ENCODE data around the gene ONECUT2.
"Not testable (repeated sequence)": the region's sequence is repeated elsewhere in the genome, so short reads cannot be mapped to it uniquely, and the experiment has no call there.

Gene ONECUT2

DNA sequence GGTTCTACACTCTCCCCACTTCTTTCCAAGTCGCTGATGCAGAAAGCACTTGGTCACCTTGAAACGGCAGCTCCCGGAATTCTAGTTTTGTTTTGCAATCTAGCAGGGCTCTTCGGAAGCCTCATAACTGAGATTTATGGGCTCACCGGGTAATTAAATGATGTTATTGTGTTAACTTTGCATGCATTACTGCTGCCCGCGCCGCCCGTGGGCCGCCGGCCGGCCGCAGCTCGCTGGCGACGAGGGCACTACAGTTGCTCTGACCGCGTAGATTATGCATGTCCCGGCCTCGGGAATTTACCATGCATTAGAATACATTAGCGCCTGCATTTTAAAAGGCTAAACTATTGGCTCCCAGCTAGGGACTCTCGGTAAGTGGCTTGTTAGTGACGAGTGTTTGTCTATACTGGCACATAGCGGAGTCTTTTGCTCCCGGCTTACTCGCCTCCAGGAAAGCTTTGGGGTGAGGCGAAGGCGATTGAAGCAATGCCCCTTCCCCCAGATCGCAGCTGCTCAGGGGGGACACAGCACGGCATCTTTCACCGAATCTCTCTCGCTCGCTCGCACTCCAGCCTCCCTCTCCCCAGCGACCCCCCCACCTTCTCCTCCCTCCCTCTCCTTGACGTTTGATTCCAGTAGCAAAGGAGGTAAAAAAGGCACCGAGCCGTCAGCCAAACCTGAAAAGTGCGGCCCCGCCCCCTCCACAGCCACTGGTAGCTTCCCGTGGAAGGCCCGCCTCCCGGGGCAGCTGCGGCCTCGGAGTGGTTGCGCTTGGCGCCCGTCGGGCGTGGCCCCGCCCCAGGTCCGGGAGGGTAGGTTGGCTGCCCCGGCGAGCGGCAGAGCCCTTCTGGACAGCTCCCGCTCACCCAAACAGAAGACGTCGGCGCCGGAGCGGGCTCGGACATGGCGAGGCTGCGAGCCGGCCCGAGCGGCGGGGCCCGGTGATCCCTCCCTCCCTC lies at the start of gene ONECUT2:
Gene ONECUT2 (plus strand): TSS at position 839 of the 959 bp plus-strand sequence. CDS start 343 bp downstream, outside the sequence.
- DNase-seq (ENCODE audit: low spot score), result peak; percentile 93

DNA sequence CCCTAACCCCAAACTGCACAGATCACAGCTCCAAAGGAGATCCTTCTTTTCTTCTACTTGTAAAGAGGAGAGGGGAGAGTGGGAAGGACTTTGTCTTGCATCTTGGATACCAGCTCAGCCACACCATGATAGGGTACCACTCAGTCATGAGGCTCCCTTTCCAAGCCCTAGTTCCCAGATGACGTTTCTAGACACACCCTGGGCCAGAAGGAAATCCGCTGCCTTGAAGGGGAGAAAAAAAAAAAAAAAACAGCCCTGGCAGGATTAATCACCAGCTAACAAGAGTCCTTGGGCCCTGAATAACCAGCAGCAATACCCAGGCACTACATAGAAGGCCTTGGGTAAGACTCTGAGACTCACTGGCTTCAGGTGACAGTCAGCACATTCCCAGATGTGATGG lies 45.9 kb upstream of the ONECUT2 start:
- no peak for DNase-seq (ENCODE audit: low spot score)

DNA sequence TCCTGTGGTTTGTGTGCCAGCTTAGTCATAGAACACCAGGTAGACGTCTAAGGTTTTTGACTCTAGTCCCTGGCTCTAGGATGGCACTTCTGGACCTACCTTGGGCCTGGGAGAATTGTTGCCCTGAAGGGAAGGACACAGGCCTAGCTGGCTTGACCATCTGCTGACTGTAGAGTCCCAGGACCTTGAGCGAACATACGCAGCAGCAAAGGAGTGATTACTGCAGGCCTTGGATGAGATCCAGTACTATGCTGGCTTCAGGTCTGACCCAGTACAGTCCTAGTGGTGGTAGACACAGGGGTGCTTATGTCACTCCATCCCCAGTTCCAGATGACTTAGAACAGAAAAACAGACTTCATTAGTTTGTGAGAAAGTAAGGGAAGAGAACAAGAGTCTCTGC lies 45.1 kb upstream of the ONECUT2 start:
- no peak for DNase-seq (ENCODE audit: low spot score)

DNA sequence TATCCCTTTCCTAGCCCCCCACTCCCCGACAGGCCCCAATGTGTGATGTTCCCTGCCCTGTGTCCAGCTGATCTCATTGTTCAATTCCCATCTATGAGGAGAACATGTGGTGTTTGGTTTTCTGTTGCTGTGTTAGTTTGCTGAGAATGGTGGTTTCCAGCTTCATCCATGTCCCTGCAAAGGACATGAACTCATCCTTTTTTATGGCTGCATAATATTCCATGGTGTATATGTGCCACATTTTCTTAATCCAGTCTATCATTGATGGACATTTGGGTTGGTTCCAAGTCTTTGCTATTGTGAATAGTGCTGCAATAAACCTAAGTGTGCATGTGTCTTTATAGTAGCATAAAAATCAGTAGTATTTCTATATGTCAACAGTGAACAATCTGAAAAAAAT lies 40.4 kb upstream of the ONECUT2 start:
- DNase-seq (ENCODE audit: low spot score), result not testable (repeated sequence)

DNA sequence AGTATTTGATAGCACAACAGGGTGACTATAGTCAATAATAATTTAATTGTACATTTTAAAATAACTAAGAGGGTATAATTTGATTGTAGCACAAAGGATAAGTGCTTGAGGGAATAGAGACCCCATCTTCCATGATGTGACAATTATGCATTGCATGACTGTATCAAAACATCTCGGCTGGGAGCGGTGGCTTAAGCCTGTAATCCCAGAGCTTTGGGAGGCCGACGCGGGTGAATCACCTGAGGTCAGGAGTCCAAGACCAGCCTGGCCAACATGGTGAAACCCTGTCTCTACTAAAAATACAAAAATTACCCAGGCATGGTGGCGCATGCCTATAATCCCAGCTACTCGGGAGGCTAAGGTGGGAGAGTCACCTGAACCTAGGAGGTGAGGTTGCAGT lies 38.3 kb upstream of the ONECUT2 start:
- not testable (repeated sequence) for DNase-seq (ENCODE audit: low spot score)

DNA sequence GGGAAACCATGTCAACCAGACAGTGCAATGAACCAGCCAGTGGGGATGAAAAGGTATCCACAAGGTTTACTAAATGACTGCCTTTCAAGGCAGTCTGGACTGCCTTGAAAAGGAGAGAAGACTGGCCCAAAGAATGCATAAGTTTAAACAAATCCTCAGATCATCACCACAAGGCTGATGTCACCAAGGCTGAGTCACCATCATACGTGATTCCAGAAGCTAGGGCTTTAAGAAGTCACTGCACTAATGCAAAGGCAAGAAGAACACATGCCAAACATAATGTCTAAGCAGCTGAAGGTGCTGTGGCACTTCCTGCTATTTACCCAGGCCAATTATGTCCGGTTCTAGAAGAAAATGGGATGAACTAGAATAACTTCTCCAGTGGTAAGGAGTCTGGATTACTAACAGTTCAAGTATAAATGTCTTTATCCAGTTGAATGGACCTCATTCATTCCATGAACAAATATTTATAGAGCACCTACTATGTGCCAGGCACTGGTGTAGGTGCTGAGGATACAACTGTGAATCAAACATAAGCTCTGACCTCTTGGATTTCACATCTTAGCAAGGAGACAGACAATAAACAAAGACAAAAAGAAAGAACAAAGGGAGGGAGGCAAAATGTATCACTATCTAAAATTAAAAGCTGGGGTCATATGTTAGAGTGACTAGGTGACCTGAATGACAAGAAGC lies 37.6 kb upstream of the ONECUT2 start:
- DNase-seq (ENCODE audit: low spot score), result no peak

DNA sequence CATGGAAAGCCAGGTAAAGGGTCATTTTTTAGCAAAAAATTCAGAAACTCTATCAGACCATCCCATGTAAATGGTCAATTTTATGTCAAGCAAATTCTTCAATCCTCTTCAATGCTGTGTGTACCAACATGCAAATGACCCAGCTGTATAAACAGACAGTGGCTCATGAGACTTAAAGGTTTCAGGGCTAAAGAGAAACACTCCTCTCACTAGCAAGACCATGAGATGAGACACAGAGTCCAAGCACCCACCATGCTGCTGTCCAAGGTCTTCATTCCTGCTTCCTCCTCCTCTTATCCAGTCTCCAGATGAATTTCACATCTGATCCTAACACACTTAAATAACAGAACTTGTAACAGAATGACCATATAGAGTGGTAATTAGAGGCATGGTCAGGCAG lies 30.8 kb upstream of the ONECUT2 start:
- DNase-seq (ENCODE audit: low spot score), result no peak

DNA sequence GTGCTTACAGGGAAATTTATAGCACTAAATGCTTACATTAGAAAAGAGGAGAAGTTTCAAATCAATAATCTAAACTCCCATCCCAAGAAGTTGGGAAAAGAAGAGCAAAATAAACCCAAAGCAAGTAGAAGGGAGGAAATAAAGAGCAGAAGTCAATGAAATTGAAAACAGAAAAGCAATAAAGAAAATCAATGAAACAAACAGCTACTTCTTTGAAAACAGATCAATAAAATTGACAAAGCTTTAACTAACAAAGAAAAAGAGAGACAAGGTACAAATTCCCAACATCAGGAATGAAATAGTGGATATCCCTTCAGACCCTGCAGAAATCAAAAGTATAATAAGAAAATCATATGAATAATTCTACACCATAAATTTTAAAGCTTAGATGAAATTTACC lies 25.5 kb upstream of the ONECUT2 start:
- no peak for DNase-seq (ENCODE audit: low spot score)

DNA sequence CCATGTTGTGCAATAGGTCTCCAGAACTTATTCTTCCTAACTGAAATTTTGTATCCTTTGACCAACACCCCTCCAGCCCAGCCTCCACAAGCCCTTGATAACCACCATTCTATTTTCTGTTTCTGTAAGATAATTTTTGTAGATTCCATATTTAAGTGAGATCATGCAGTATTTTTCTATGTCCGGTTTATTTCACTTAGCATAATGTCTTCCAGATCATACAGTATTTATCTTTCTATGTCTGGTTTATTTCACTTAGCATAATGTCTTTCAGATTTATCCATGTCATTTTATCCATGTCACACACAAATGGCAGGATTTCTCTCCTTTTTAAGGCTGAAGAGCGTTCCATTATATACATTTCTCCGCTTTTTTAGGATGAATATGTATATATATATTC lies 24.4 kb upstream of the ONECUT2 start:
- DNase-seq (ENCODE audit: low spot score), result no peak

DNA sequence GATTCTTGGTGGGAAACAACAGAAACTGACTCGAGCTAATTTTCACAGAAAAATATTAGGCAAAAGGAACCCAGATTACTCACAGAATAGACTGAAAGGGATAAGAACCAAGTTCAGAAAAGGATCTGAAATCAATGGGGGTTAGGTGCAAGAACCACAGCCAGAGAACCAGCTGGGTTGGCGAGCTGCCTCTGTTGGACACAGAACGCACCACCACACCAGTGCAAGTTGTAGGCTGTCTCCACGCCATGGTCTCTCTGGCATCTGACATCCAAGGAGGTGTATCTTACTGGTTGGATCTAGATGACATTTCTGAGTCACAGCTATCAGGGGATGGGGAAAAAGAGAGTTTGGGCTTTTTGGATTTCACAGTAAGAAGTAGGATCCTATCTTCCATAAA lies 18.6 kb upstream of the ONECUT2 start:
- no peak for DNase-seq (ENCODE audit: low spot score)

DNA sequence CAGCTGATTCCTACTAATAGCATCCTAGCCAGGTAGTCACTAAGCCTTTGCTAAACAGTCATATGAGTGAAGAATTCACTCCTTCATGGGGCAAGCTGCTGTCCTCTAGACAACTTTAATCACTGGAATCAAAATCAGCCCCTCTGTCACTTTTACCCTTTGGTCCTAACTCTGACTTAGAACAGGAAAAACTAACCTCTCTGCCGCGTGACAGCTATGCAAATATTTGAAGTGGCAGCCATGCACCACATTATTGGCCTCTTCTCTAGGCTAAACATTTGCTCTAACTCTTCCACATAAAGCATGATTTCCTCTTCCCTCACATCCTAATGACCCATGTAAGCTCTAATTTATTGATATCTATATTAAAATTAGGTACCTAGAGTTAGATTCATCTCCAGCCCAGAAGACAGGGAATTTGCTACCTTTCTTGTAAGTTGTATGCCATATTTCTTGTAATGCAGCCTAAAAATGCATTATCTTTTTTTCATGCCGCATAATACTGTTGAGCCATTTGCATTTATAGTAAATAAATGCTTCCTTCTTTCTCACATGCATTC lies 12.8 kb upstream of the ONECUT2 start:
- no peak for DNase-seq (ENCODE audit: low spot score)

DNA sequence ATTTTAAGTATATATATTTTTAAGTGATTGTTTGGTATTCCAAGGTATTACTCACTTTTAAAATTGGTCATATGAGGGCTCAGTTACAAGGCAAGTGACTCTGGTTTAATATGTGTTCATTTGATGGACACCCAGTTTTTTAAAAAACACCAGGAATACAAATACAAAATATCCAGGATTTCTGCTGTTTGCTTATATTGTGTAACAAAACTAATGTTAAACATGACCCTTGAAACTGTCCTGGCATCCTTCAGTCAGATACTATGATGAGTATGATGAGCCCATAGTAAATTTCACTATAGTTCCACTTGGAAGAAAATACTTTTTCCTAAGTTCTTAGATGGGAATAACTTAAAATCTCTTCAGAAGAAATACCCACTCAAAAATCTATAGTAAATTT lies 11.4 kb upstream of the ONECUT2 start:
- DNase-seq (ENCODE audit: low spot score), result no peak

DNA sequence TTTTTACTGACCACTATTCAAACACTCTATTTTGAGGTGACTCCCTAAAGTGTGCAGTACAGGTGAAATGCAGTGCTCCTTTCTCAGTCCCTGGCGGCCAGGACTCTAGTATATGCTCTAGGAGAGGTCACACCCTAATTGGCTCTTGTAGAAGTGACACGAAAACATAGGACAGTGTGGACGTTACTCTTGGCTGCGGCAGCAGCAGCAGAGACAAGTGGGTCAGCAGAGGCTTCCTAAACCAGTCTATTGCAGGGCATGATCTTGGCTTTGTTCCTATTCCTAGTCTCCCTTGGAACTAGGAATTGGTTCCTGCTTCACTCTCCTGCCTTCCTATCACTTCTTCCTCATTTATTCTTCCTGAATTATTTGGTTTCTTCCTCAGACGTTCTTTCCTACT lies 10.1 kb upstream of the ONECUT2 start:
- no peak for DNase-seq (ENCODE audit: low spot score)

DNA sequence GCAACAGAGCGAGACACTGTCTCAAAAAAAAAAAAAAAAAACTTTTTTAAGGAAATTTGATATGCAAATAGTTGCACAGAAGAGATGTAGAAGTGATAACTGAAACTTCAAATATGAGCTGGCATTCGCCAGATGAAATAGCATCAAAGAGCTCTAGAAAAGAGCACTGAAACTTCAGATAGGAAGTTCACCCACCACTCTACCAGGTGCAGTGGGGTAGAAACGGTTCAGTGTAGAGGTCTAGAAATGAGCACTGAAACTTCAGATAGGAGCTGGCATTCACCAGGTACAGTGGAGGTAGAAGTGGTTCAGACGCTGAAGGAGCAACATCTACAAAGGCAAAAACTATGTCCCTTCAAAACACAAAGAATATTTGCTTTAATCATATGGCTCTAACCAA lies 9.0 kb upstream of the ONECUT2 start:
- DNase-seq (ENCODE audit: low spot score), result no peak

DNA sequence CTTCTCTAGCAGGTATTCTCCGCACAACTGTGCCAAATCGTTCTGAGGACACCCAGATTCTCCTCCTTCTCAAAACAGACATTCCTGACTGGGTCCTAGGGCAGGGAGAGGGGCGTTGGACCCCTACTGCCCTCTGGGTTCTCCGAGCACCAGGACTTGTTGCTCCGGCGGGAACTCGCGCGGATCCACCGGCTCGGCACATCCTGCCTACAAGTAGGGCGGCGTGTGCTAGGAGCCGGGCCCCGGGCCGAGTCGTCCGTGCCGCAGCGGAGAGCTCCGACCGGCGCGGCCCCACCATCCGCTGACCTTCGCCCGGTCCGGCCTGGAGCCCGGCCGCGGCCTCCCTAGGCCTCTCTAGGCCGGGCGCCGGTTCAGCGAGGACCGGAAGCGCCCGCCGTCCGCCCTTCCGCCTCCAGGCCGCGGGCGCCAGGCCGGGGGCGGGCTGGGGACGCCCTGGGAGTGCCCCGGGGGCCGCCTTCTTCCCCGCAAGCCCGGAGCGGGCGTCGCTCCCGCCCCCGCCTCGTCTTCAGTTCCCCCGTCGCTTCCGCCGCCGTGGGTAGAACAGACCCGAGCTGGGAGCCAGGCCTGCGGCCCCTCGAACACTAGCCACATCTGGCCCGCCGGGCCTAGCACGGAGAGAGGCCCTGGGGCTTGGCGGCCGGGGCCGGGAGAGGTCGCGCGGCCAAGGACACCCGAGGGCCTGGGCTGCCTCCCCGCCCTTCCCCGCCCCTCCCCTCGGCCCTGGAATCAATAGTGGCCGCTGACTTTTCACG lies 7.6 kb upstream of the ONECUT2 start:
- DNase-seq (ENCODE audit: low spot score), result no peak

DNA sequence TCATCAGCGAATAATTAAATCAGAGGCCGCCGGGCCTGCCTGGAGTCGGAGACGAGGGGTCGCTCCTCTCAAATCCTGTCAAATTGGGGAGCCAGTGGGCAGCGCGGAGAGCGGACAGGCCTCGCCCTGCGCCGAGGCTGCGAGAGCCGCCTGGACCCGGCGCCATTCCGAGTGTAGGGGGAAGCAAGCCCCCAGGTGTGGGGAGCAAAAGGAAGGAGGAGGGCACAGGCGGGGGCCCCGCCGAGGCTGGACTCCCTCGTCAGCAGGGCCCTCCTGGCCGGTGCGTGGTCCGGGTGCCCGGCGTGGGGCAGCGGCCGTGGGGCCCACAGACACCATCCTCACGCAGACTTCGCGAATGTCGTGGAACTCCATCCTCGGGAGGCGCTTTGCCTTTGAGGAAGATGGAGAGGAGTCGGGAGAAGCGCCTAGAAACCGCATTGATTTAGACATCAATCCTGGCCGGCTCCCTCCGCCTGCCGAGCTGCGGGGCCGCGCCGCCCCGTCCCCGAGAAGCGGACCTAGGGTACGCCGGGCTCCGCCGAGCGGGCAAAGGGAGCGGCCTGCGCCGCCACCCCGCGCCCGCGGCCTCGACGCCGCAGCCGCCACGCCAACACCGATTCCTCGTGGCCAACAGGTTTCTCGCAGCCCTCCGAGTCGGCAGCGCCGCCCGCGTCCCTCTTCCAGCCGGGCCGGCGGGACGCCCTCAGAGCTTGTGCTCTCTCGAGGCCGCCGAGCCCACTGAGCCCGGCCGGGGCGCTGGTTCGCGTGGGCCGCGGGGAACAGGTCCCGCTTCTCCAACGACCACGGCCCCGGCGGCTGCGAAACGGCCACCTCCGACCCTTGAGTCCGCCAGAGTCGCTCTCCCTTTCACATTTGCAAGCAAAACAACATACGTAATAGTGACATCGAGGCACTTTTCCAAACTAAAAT lies 6.7 kb upstream of the ONECUT2 start:
- no peak for DNase-seq (ENCODE audit: low spot score)

DNA sequence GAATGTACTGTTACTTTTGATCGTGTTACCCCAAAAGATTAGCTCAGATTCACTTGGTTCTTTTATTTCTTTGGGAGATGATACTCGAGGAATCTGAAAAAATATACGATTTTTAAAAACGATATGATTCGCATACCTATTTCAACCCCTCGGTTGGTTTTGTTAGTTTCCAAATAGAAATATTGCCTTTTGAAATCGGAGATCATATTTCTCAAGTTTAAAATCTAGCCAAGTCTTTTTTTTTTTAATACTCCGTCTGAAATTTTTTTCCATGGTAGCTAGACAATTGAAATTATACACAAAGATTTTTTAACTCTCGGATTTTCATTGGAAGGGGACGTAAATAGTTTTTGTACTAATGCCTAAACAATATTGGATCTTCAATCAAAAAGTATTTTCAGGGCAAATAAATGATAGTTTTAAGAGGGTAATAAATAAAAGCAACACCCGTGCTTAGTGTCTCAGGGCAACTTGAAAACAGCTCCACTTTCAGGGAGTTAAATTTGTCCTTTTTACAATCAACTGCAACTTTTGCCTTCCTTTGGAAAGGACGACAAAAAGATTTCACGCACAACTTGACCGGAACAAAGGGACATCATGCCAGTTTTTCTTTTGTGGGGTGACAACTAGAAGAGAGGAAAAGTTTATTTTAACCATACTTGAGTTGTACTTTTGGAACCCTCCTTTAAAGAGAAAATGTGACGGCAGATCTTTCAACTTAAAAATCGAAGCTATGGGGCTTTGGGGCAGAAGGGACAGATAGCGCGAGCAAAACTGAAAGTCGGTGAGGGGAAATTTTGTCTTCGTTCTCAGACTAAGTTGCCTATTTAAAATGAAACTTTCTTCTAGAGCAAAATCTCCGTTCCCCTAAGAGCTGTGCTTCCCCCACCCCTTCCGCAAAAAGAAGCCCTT lies 5.8 kb upstream of the ONECUT2 start:
- no peak for DNase-seq (ENCODE audit: low spot score)

DNA sequence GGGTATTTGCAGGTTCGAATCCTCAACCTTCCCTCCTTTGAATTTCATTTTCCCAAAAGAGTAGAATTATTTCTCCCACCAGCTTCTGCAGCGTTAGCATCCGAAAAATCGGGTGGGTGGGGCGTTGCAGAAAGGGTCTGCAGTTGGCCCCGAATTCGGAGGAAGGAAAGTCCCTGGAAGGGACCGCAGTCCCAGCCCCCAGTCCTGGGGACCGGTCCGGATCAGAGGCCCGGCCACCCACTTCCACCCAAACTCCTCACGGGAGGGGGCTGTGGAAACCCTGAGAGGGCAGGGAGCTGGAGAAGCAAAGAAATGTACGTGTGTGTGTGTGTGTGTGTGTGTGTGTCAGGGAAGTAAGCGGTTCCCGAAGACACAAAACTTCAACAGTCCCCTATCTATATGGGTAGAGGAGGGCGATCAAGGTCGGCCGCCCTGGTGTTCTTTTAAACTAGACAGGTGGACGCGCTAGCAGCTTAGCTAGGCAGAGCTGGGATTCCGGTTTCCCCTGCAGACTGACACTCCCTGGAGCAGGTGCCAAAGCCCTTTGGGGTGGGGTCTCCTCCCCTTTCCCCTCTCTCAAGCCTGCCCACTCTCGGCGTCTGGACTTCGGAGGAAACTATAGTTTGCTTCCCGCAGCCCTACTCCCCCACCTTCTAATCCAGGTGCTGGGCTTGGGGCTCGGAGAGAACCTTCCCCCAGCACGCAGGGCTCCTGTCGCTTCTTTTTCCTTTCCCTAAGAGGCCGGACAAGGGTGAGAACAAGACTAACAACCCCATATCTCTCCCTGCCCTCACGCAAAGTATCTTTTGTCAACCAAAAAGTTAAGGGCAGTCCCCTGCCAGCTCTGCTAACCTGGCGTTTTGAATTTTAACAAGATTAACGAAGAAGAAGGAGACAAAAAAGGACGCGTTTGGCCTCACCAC lies 4.8 kb upstream of the ONECUT2 start:
- no peak for DNase-seq (ENCODE audit: low spot score)

DNA sequence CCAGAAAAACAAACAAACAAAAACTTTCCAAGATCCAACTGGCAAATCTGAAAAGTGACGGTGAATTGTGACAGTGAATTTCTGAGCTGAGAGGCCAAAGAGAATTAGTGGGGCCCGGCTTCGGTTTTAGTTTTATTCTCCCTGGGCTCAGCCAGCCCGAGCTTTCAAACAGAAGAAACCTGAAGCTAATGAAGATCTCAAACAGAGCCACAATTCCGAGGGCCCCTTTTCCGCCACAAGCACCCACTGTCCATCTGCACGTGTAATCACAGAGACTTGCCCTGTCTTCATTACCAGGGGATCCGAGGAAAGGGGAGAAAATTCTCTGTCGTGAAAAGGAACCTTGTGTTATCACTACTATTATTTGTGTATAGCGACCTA lies 4.2 kb upstream of the ONECUT2 start:
- DNase-seq (ENCODE audit: low spot score), result no peak
